HG02623 (cell line): Measurements from ENCODE around the gene LMBRD2.
"Not testable (repeated sequence)": the region's sequence is repeated elsewhere in the genome, so short reads cannot be mapped to it uniquely, and the experiment has no call there.

ENCODE experiments used
- ATAC-seq: cut with Tn5 transposase; IDR thresholded peaks from one replicate; pipeline ENCODE4 v1.9.1; 2021; ENCODE audit warnings: moderate library complexity; ENCODE audit not compliant: unreplicated experiment

The LMBRD2 gene

GRCh38 chr5:36151434-36152323, at the start of gene LMBRD2, which contains the start of gene SKP2:
LMBRD2 (minus strand) TSS chr5:36151887; CDS start chr5:36143349, 8,538 bp downstream.
SKP2 (plus strand) TSS chr5:36152111; CDS start chr5:36152263, 152 bp downstream.
- ATAC-seq, result peak; percentile 98

- ATAC-seq, result no peak
These were observed 48.8 kb upstream of the LMBRD2 start for GRCh38 chr5:36200513-36200912.

- ATAC-seq, result no peak
These were observed 47.9 kb upstream of the LMBRD2 start for GRCh38 chr5:36199620-36200019.

GRCh38 chr5:36198783-36199182, 47.1 kb upstream of the LMBRD2 start:
- not testable (repeated sequence) for ATAC-seq

GRCh38 chr5:36198281-36198680, 46.6 kb upstream of the LMBRD2 start:
- ATAC-seq, result no peak

- ATAC-seq, result no peak
These were observed 42.1 kb upstream of the LMBRD2 start for GRCh38 chr5:36193746-36194145.

GRCh38 chr5:36184408-36184807, 32.7 kb upstream of the LMBRD2 start:
- ATAC-seq, result not testable (repeated sequence)

- no peak for ATAC-seq
These were observed 30.1 kb upstream of the LMBRD2 start for GRCh38 chr5:36181774-36182173.

- no peak for ATAC-seq
These were observed 29.1 kb upstream of the LMBRD2 start for GRCh38 chr5:36180556-36181350.

GRCh38 chr5:36179950-36180349, 28.3 kb upstream of the LMBRD2 start:
- no peak for ATAC-seq

GRCh38 chr5:36178524-36178890, 26.8 kb upstream of the LMBRD2 start:
- no peak for ATAC-seq

- ATAC-seq, result no peak
These were observed 26.2 kb upstream of the LMBRD2 start for GRCh38 chr5:36177715-36178523.

- ATAC-seq, result peak; percentile 99
These were observed 25.5 kb upstream of the LMBRD2 start for GRCh38 chr5:36177154-36177553.

- ATAC-seq, result no peak
These were observed 23.4 kb upstream of the LMBRD2 start for GRCh38 chr5:36175043-36175442.

- ATAC-seq, result no peak
These were observed 22.4 kb upstream of the LMBRD2 start for GRCh38 chr5:36174119-36174518.

- ATAC-seq, result no peak
These were observed 21.7 kb upstream of the LMBRD2 start for GRCh38 chr5:36173426-36173825.

GRCh38 chr5:36172599-36172998, 20.9 kb upstream of the LMBRD2 start:
- no peak for ATAC-seq

- ATAC-seq, result no peak
These were observed 19.2 kb upstream of the LMBRD2 start for GRCh38 chr5:36170832-36171424.

- ATAC-seq, result no peak
These were observed 17.1 kb upstream of the LMBRD2 start for GRCh38 chr5:36168737-36169136.

GRCh38 chr5:36164461-36164860, 12.8 kb upstream of the LMBRD2 start:
- no peak for ATAC-seq
